ENCODE measurements around the gene E2F4. TPM values are rescaled to one million over a fixed set of nuclear protein-coding genes. Genes with fewer than 3 reads are reported as not detected.

Gene E2F4
- total and polyA plus RNA-seq, 10 of the 15 experiments (the other 5 are each of a cell fraction or from before 2014, with no cell fraction given): 11.7 to 132 (median 95.9) TPM

- TF ChIP-seq EGR1 (IDR thresholded peaks at IDR 0.05; ENCODE audit: borderline replicate concordance in 1 of 2, low read depth in 2 of 2, low read length in 2 of 2) (no peak), TAF1 (IDR thresholded peaks at IDR 0.05; ENCODE audit: borderline replicate concordance, low read depth, low read length) (0 out of 2 replicates have a peak, but pooled peaks have one; percentile 4), RELB (IDR thresholded peaks at IDR 0.05; ENCODE audit: low read depth) (no peak), SMAD1 (IDR thresholded peaks at IDR 0.05; ENCODE audit: low read depth, partially characterized antibody) (no peak), HDAC6 (IDR thresholded peaks at IDR 0.05; ENCODE audit: unreplicated experiment) (peak; percentile 42), SMARCA5 (IDR thresholded peaks at IDR 0.05) (no peak), JUND (IDR thresholded peaks at IDR 0.05; ENCODE audit: low read depth, low read length) (no peak), SREBF1 (IDR thresholded peaks at IDR 0.05; ENCODE audit: low read length) (no peak), BACH1 (IDR thresholded peaks at IDR 0.05; ENCODE audit: borderline replicate concordance) (peak; percentile 16; the same call in 1 of the 2 replicates), ZNF24 (IDR thresholded peaks at IDR 0.05) (no peak), PML (IDR thresholded peaks at IDR 0.05; ENCODE audit: low read length) (no peak), ETV6 (conservative IDR thresholded peaks at IDR 0.05 in 1 of 2, IDR thresholded peaks at IDR 0.05 in 1 of 2; ENCODE audit: borderline replicate concordance in 1 of 2, low read depth in 1 of 2) (no peak), KDM1A (IDR thresholded peaks at IDR 0.05; ENCODE audit: borderline replicate concordance) (no peak), POLR2A (IDR thresholded peaks at IDR 0.05; ENCODE audit: low read depth, low read length) (peak; percentile 72), EZH2 (IDR thresholded peaks at IDR 0.05; ENCODE audit: borderline replicate concordance, control insufficient read depth, low read depth, low read length) (no peak), ZNF217 (IDR thresholded peaks at IDR 0.05) (no peak), BHLHE40 (IDR thresholded peaks at IDR 0.05; ENCODE audit: borderline replicate concordance in 1 of 2, low read depth in 2 of 2, low read length in 1 of 2) (peak in 1 of 2 experiments; percentile 67; a peak in 2 of 4 replicates), HDAC2 (IDR thresholded peaks at IDR 0.05) (no peak), ATF7 (IDR thresholded peaks at IDR 0.05; ENCODE audit: low read depth) (no peak), BMI1 (IDR thresholded peaks at IDR 0.05; ENCODE audit: borderline replicate concordance) (no peak), TCF12 (IDR thresholded peaks at IDR 0.05; ENCODE audit: low read depth, low read length) (0 out of 2 replicates have a peak, but pooled peaks have one; percentile 6), MYB (IDR thresholded peaks at IDR 0.05; ENCODE audit: borderline replicate concordance, low read depth, low read length) (no peak), CHD2 (IDR thresholded peaks at IDR 0.05; ENCODE audit: borderline replicate concordance, low read depth, low read length) (no peak), SKIL (IDR thresholded peaks at IDR 0.05; ENCODE audit: low read depth, poor library complexity, severe bottlenecking) (no peak), USF2 (IDR thresholded peaks at IDR 0.05; ENCODE audit: borderline replicate concordance, low read depth, low read length) (peak; percentile 54), YY1 (IDR thresholded peaks at IDR 0.05; ENCODE audit: low read depth, low read length) (0 out of 2 replicates have a peak, but pooled peaks have one; percentile 41), NFYA (IDR thresholded peaks at IDR 0.05; ENCODE audit: borderline replicate concordance, low read depth, low read length) (no peak)
Observed at GRCh38 chr16:67150833-67151396, 41.0 kb upstream of the E2F4 start, which contains the start of gene B3GNT9 (continued).
